Measurements from ENCODE around the gene CRYL1.

Gene CRYL1

DNA sequence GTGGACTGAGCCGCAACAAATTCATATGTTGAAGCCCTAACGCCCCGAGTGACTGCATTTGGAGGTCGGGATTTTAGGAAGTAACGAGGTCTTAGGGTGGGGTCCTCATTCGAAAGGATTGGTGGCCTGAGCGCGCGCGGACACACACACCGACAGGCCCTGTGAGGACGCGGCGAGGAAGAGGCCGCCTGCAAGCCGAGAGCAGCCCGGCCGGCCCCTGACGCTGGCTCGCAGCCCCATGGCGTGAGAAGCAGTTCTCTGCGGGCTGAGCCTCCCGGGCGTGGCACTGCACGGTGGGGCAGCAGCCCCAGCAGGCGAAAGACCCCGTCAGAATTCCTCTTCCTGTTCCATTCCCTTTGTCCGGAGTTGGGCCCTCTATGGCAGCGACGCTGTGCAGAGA is 131.2 kb downstream of the CRYL1 start:
- DNase-seq, result no peak

DNA sequence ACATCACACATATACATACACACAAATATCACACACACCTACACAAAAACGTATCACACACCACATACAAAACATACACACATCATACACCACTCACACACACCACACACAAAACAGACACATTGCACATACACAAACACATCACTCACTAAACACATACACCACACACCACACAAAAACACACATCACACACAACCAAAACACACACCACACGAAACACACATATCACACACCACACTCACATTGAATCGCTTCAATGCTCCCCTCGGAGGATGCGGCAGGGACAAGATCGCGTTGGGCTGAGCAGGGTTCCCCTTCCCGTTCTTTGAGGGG is 131.5 kb downstream of the CRYL1 start:
- no peak for DNase-seq

DNA sequence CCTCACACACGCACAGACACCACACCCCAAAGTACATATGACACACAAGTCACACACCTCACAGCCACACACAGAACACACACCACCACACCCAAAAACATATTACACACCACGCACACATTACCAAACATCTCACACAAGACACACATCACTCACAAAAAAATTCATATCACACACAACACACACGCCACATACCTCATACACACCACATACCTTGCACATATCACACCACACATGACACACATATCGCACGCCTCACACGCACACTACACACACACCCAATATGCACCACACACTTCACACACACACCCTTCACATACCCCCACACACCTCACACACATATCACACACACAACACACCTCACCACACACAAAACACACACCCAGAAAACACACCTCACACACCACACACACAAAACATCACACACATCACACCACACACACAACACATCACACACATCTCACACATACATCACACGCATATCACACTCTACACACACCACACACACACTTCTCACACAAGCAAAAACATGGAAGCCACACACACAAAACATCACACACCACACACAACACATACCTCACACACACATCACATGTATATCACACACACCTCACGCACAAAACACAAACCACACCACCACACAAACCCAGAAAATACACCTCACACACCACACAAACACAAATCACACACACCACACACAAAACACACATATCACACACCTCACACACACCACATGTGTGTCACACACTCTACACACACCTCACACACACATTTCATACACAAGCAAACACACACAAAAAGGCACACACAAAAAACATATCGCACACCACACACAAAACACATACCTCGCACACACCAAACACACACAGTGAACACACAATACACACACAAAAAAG is 132.1 kb downstream of the CRYL1 start:
- DNase-seq, result no peak

DNA sequence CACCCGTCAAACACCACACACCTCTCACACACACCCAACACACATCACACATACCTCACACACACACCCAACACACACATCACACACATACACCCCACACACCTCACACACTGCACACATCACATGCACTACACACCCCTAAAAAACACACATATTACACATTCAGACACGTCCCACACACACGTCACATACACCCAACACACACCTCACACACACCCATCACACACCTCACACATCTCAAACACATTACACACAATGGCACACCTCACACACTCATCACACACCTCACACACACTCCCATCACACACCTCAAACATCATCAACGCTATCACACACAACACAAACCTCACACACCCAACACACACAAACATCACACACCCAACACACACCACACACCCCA is 133.1 kb downstream of the CRYL1 start:
- no peak for DNase-seq

DNA sequence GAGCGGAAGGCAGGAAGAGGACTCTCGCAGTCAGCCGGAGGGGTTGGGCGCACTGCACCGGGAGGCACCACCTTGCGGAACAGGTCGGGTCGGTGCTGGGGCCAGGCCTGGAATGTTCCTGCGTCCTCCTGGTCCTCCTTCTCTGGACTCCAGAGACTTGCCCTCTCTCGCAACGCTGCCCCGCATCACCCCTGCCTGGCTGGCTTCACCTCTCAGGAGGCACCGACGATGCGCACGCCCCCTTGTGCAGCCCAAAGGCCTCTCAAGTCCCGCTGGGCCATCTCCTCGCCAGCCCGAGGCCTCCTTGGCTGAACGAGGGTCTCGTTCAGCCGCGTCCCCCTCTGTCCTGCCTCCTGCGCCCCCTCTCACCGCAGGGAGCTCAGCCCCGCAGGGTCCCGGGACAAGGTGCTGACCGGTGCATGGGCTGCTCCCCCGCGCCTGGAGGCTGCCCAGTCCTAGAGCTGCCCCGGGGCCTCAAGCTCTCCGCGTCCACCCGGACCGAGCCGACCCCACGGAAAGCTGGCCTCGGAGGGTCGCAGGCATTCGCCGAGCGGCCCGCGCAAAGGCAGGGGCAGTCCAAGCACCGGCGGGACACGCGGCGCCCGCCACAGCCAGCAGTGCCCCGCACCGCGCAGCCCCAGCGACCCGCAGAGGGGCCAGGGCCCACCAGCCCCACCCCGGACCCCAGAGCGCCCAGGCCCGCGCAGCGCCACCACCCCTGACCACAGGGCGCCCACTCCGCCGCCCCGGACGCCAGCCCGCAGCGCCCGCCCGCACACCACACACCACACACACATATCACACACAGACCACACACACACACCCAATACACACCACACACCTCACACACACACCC is 133.8 kb downstream of the CRYL1 start:
- DNase-seq, result no peak

DNA sequence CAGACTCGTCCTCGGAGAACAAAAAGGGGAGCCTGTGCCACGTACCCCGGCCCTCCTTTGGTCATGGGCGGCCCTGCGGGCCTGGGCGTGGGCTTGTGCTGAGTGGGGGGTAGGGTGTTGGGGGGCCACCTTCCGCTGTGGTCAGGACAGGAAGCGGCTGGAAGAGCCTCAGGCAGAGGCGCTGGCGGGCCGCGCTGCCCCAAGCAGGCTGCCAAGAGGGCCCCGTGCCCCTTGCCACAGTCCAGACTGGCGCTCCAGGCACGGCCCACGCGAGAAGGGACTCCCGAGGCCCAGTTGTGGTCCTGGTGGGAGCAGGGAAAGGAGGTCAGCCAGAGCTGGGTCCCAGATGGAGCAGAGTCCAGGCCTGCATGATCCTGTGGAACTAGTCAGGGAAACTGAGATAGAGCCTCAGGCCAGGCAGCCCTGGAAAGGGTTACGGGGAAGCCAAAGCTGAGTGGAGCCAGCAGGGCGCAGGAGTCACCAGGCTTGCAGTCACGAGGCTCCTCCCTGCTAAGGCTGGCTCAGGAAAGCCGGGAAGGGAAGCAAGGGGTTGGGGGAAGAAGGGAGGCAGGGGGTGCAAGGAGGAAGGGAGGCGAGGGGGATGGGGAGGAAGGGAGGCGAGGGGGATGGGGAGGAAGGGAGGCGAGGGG is 135.0 kb downstream of the CRYL1 start:
- no peak for DNase-seq

DNA sequence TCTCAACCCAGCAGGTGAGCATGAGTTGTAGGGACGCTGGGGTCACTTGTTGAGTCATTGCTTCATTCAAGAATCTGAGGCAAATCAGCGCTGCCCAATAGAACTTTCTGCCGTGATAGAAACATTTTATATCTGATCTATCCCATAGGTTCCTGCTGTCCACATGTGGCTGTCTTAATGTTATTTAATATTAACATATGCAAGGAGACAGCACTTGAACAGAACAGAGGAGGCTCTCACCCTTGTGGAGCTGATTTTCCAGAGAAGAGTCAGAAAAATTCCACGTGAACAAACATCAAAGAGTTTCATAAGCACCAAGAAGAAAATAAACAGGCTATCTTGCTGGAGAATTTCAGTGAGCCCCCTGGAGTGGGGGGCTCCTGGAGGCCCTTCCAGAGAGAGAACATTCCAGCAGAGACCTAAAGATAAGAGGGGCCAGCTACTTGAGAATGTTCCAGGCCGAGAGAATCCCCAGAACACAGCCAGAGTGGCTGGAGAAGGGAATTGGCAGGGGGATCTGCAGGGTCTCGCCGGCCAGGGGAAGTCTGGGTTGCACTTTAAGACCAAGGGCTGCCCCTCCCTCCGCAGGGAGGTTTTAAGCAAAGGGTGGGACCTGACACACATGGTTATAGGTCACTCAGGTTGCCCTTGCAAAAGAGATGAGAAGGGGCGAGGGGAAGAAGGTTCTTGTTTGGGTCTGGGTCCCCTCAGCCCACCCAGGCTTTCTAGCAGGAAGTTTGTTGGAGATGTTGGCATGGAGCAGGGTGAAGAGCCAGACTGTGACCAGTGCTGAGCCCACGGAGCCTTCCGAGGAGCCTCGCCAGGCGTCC is 135.7 kb downstream of the CRYL1 start:
- no peak for DNase-seq

DNA sequence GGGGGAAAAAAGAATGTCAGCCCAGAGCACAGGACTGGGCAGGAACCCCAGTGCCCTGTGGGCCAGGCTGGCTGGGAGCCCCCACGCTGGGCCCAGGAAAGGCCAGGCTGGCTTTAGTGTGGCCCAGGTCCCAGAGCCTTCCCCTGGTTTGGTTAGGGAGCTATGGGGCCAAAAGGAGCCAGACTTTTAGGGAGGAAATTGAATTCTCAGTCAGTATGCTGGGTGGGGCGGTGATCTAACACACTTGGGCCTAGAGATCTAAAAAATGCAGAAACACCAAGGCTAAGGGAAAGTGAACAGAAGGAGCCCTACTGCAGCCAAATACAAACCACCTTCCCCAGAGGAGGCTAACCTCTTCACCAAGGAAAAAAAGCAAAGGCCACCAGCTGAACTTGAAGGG is 137.5 kb downstream of the CRYL1 start:
- no peak for DNase-seq

DNA sequence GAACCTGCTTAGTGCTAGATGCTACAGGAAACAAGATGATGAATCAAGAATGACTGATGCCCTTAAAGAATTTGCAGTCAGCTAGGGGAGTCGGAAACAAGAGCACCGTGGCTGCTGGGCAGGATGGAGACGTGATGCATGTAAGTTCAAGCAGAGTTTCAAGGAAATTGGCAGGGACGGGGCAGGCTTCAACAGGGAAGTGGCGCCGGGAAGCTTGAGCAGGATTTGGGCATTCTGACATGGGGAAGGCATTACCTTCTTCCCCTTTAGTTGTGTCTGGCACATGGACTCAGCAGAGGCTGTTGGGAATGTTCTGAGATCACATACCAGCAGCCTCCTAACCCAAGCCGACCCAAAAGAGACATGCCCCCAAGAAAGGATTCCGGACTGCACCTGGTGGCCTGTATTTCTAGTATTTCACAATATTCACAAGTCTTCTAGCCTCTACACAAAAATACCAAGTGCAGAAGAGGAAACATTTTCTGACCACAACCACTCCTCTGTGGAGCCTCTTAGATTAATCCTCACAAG is 138.2 kb downstream of the CRYL1 start:
- DNase-seq, result no peak

DNA sequence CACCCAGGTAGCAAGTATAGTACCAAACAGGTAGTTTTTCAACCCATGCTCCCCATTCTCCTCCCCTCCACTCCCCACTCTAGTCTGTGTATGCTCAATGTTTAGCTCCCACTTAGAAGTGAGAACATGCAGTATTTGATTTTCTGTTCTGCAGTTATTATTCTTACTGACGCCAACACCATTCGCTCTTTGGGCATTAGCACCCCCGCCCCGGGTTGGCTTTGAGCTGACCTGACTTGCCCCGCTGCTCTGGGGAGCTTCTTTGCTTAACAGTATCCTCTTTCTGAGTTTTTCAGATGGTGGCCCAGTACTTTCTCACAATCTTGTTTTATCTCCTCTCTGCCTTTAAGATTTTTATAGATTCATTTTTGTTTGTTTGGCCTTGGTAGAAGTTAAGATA is 138.7 kb downstream of the CRYL1 start:
- DNase-seq, result no peak

DNA sequence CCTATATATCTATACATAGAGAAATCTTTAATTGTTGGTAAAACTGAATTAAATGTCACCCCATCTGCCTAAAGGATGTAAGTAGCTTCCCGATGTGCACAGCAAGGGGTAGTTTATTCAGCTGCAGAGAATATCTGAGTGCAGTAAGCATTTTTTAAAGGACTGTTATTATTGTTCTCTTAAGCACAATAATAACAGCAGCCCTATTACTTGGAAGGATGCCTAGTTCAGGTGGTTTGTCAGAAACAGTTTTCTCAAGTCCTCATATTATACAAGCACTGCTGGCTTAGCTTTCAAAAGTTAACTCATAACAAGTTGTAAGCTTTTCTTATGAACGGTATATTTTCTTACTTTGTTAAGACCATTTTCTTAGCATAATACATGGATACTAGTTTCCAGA is 142.6 kb downstream of the CRYL1 start:
- no peak for DNase-seq

DNA sequence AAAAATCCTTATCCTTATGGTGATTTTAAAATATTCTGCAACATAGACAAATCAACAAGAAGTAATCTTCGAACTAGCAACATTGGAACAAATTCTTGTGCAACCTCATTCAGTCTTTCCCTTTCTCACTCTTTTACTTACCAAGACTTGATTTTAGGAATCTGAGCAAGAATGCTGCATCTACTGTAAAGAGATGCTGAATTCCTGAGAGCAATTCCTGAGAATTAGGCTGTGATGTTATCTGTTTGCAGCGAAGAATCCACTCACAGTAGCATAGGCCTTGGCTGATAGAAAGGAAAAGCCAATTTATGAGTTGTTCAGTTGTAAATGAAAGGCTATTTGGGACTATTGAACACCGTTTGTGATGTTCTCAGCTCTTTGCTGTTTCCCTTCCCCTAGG is 144.3 kb downstream of the CRYL1 start:
- no peak for DNase-seq

DNA sequence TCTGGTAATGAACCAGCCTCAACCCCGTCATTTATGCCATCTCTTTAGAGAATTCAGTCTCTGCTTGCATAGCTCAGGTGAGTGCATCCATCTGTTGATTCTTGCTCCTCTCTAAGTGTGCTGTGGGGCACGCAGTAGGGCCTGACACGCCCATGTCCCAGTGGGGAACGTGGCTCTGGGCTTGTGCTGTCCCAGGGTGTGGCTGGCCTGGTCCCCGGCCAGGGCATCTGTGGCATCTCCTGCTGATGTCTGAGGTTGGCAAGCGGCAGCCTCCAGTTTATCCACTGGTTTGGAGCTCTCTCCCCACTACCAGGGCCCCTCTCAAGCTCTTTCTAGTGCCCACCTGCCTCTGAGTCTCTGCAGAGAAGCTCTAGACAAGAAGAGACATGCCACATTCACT is 146.9 kb downstream of the CRYL1 start:
- DNase-seq, result no peak

DNA sequence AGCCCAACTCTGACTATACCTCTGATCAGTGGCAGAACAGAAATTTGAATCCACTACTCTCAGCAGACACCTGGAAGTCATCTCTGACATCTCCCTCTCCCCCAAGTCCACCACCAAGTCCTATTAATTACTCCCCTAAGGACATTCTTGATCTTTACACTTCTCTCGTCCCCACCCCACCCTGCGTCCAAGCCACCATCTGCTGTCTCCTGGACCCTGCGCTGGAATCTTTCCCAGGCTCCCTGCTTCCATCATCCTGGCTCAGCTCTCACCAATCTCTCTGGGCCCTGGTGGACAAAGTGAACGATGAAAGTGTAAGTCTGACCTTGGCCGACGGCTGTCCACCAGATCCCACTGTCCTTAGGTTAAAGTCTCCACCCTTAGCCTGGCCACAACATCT is 147.9 kb downstream of the CRYL1 start:
- no peak for DNase-seq

DNA sequence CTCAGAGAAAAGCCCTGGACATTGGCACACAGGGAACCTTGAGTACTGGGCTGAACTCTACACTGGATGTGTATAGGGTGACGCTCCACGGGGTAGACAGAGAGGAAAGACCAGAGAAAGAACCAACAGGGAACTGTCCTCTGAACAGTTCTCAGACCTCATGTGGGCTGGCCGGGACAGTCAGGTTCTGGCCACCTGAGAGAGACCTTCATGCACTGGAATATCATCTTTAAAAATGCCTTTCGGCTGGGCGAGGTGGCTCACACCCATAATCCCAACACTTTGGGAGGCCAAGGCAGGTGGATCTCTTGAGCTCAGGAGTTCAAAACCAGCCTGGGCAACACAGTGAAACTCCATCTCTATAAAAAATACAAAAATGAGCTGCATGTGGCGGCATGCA is 149.8 kb downstream of the CRYL1 start:
- no peak for DNase-seq

DNA sequence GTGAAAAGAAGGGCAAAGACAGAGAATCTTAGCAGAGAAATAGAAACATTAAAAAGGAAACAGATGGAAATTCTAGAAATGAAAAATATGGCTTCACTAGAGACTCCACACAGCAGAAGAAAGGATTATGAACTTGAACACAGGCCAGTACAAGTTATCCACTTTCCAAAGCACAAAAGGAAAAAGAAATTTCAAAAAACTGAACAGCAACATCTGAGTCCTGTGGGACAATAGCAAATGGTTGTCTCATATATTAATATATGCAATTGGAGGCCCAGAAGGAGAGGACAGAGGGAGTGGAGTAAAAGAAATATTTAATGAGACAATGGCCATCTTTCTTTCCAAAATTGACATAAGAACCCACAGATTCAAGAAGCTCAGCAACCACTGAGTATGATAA is 151.8 kb downstream of the CRYL1 start:
- DNase-seq, result no peak

DNA sequence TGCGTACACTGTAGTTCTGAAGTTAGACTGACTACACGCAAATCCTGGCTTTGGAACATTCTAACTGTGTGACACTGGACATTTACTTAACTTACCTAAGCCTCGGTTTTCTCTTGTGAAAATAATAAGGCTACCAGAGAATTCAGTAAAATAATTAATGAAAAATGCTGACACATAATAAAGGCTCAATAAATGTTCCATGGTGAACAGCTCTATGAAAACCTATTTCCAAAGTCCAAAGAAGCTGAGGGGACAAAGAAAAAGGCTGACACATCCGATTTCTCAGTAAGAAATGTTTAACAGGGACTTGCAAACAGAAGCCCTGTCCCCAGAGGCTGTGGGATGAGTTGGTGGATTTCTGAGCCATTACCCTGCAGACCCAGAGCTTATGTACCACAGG is 153.8 kb downstream of the CRYL1 start:
- no peak for DNase-seq

DNA sequence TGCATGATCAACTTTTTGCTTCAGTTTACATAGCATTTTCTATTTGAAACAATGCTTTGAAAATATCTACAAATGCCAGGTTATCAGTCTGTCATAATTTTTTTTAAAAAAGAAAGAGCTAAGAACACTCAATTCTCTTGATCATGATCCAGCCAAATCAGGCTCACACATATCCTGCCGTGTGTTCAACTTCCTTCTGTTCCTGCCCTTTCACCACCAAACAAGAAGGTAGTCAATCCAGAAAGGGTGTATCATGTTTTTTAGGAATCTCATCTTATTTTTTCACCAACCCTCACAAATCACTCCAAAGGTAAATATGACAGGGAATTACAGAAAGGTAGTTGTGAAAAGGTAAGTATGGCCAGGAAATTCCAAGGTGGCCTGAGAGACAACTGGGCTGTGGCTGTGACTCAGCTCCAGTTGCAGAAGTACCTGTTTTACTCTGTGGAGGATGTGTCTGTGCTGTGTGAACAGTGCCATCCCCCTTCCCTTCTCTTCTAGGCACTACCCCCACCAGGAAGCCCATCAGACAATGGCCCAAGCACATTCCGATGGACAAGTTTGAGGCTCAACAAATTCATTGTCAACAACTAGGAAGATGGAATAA is 154.7 kb downstream of the CRYL1 start:
- DNase-seq, result no peak

DNA sequence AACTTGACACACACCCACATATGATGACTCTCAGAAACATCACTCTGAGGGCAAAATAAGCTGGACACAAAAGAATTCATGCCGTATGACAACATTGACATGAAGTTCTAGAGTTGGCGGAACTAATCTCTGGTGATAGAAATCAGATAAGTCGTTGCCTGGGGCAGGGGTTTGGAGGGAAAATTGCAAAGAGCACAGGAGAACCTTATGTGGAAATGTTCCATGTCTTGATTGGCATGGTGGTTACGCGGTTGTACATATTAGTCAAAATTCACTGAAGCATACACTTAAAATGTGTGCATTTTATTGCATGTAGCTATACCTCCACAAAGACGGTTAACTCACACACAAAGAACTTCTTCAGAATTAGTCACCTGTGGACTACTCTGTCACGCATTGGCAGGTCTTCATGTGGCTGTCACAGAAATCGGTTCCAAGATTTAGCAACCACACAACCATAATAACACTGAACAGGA is 155.7 kb downstream of the CRYL1 start:
- no peak for DNase-seq

DNA sequence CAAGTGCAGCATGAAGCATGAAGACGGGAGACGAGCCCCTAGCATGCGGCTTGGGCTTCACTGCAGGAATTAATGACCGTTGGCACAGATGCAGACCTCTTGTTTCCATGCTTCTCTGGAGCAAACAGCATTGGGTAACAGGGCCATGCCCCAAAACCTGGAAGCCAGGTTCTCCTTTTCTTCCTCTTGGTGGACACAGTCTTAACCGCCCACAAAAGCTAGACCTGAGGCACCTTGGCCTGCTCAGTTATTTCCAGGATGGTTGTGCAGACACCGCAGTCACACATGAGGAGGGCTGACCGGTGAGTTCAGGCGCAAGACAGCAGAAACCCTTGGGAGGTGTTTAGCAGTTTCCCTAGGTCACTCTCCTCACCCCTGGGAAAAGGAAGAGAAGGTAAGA is 159.6 kb downstream of the CRYL1 start:
- no peak for DNase-seq

DNA sequence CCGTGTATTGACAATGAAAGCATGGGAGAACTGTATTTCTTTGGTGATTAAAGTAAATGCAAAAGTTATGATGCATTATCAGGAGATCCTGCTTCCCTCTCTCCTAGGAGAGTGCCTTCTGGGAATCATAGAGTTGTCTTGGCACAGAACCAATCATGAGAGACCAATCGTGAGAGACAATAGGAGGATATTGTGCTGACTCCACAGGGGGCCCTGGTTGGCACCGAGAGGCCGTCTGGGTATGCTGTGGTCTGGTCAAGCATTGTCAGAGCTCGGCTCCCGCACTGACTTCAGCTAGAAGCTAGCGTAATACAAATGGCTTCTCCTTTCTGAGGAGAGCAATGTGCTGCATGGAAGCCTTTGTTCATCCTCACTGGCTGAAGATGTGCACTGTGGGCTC is 162.1 kb downstream of the CRYL1 start:
- DNase-seq, result no peak

DNA sequence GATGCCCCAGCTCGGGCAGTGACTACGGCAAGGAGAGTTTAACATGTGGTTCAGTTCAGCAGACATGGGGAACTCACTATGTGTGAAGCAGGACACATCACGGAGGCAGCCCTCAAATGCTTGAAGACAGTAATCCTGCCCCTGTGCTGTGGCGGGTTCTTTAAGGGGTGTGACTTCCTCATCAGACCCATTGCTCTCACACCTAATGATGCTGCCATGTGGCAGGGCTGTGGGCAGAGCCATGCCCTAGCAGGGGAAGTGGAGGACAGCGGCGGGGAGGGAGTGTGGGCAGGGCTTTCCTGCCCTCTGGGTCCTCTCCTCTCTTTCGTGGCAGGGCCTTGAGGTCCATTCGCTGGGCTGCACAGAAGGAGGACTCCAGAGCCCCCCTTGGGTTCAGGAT is 162.5 kb downstream of the CRYL1 start:
- DNase-seq, result no peak
